Measurements from ENCODE around the gene OSBPL10.

The OSBPL10 gene

DNA sequence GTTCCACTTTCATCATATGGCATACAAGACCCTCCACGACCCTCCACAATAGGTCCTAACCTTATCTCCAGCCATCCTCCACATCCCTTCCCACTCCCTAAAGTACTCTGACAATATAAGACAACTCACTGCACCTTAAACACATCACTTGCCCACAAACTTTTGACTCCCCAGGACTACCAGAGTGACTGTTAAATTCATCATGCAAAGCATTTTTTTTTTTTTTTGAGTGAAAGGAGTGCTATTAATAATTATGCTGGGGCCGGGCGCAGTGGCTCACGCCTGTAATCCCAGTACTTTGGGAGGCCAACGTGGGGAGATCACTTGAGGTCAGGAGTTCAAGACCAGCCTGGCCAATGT lies 55.8 kb downstream of the OSBPL10 start:
- Mint-ChIP-seq H3K4me1 (peaks cover 30% of the 10 kb centered on the region), H3K4me3 (no peak overlapping the region), H3K27me3 (ENCODE audit: low read depth, poor library complexity) (peaks cover 2% of the 10 kb centered on the region), H3K9me3 (peaks cover 15% of the 10 kb centered on the region), H3K36me3 (ENCODE audit: low read depth) (peaks cover 17% of the 10 kb centered on the region), H3K27ac (peak overlapping the region; percentile 90)
- DNase-seq, result no peak
- TF ChIP-seq, protein P1, sequence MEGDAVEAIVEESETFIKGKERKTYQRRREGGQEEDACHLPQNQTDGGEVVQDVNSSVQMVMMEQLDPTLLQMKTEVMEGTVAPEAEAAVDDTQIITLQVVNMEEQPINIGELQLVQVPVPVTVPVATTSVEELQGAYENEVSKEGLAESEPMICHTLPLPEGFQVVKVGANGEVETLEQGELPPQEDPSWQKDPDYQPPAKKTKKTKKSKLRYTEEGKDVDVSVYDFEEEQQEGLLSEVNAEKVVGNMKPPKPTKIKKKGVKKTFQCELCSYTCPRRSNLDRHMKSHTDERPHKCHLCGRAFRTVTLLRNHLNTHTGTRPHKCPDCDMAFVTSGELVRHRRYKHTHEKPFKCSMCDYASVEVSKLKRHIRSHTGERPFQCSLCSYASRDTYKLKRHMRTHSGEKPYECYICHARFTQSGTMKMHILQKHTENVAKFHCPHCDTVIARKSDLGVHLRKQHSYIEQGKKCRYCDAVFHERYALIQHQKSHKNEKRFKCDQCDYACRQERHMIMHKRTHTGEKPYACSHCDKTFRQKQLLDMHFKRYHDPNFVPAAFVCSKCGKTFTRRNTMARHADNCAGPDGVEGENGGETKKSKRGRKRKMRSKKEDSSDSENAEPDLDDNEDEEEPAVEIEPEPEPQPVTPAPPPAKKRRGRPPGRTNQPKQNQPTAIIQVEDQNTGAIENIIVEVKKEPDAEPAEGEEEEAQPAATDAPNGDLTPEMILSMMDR (IDR thresholded peaks at IDR 0.05), result no peak

DNA sequence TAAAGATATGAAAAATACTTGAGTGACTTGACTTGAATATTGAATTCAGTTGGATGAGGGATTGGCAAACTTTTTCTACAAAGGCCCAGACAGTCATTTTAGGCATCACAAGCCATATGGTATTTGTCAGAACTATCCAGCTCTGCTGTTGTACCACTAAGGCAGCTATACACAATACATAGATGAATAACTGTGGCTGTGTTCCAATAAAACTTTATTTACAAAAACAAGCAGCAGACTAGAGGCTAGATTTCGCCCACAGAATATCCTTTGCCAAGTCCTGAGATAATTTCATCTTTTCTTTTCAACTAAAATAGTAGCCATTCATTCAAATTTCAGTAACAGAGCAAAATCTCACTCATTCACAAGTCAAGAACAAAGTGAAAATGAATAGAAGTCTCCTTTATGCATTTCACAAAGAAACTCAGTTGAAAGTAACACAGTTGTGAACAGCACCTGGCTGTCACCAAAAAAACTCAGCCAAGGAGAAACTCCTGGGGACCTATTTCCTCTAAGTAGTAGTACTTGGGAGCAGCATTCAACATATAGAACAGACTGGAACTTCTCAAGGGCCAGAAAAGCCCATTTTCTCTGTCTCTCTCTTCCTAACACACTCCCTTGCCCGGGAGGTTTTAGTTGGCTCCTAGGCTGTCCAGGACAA lies 56.3 kb downstream of the OSBPL10 start:
- TF ChIP-seq, protein P1 (IDR thresholded peaks at IDR 0.05), result no peak
- no peak for DNase-seq
- Mint-ChIP-seq H3K9me3 (peaks cover 20% of the 10 kb centered on the region), H3K27ac (peak overlapping the region; percentile 90), H3K36me3 (ENCODE audit: low read depth) (peaks cover 22% of the 10 kb centered on the region), H3K4me1 (peaks cover 30% of the 10 kb centered on the region), H3K27me3 (ENCODE audit: low read depth, poor library complexity) (peaks cover 2% of the 10 kb centered on the region), H3K4me3 (no peak overlapping the region)

- TF ChIP-seq, protein P1 (IDR thresholded peaks at IDR 0.05), result no peak
- Mint-ChIP-seq H3K27ac (peak overlapping the region; percentile 92), H3K4me3 (no peak overlapping the region), H3K36me3 (ENCODE audit: low read depth) (peaks cover 33% of the 10 kb centered on the region), H3K27me3 (ENCODE audit: low read depth, poor library complexity) (peaks cover 2% of the 10 kb centered on the region), H3K4me1 (peaks cover 38% of the 10 kb centered on the region), H3K9me3 (peaks cover 34% of the 10 kb centered on the region)
- DNase-seq, result no peak
These were observed 58.1 kb downstream of the OSBPL10 start for GRCh38 chr3:31922962-31923361.

DNA sequence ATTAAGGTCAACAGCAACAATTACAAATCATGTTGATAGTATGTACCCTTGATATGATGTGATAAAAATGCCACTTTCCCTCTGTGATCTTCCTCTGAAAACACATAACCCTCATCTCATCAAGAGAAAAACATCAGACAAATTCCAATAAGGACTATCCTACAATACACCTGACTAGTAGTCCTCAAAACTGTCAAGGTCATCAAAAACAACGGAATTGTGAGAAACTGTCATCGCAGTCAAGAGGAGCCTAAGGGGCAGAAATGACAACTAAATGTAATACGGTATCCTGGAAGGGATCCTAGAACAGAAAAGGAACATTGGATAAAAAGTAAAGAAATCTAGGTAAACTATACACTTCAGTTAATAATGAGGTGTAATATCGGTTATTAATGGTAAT lies 59.2 kb downstream of the OSBPL10 start:
- Mint-ChIP-seq H3K27ac (no peak overlapping the region), H3K4me1 (peaks cover 43% of the 10 kb centered on the region), H3K27me3 (ENCODE audit: low read depth, poor library complexity) (peaks cover 2% of the 10 kb centered on the region), H3K36me3 (ENCODE audit: low read depth) (peaks cover 33% of the 10 kb centered on the region), H3K4me3 (no peak overlapping the region), H3K9me3 (peaks cover 34% of the 10 kb centered on the region)
- DNase-seq, result no peak
- TF ChIP-seq, protein P1 (IDR thresholded peaks at IDR 0.05), result no peak

GRCh38 chr3:31920310-31920709 lies 60.8 kb downstream of the OSBPL10 start:
- no peak for DNase-seq
- Mint-ChIP-seq H3K4me3 (no peak overlapping the region), H3K4me1 (peaks cover 50% of the 10 kb centered on the region), H3K27me3 (ENCODE audit: low read depth, poor library complexity) (peaks cover 2% of the 10 kb centered on the region), H3K27ac (no peak overlapping the region), H3K9me3 (peaks cover 34% of the 10 kb centered on the region), H3K36me3 (ENCODE audit: low read depth) (peaks cover 34% of the 10 kb centered on the region)
- TF ChIP-seq, protein P1 (IDR thresholded peaks at IDR 0.05), result no peak

DNA sequence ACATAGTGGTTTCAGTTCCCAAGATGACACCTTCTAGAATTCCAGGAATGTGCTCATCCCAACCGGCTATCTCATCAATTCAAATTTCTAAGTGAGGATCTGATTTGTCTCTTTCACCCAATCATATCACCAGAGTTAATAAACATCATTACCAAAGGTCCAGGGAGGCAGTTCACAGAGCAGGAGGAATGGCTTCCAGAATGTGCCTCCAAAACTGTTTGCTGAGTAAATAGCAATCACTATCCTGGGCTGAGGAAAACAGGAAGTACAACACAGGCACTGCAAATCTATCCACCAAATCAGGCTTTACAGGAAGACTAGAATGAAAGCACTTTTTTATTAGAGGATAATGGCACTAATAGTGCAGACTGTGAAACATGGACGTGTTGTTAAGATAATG lies 61.5 kb downstream of the OSBPL10 start:
- Mint-ChIP-seq H3K9me3 (peaks cover 38% of the 10 kb centered on the region), H3K27me3 (ENCODE audit: low read depth, poor library complexity) (peaks cover 2% of the 10 kb centered on the region), H3K27ac (peak overlapping the region; percentile 58), H3K4me3 (no peak overlapping the region), H3K4me1 (peaks cover 45% of the 10 kb centered on the region), H3K36me3 (ENCODE audit: low read depth) (peaks cover 39% of the 10 kb centered on the region)
- TF ChIP-seq, protein P1 (IDR thresholded peaks at IDR 0.05), result no peak
- DNase-seq, result no peak

Measured in nephron progenitor cell (in vitro differentiated cells).